DOHH2 (cell line): ENCODE data around the gene MB21D2.

Experiments
- H3F3A ChIP-seq: fragments of 200-600 bp; sonication (generic), shearing (Covaris generic); 2 replicates; pipeline ENCODE4 v1.6.0; 2016; ENCODE audit warnings: antibody characterized with exemption, mild to moderate bottlenecking; ENCODE audit not compliant: control insufficient read depth, insufficient read depth
- H3K27ac ChIP-seq: fragments of 200-600 bp; sonication (generic); 2 replicates; pipeline ENCODE4 v1.5.1; 2014; ENCODE audit warnings: low read depth, mild to moderate bottlenecking, low read length, moderate library complexity
- H3K27me3 ChIP-seq: fragments of 200-600 bp; sonication (generic); 2 replicates; pipeline ENCODE4 v1.6.1; 2014; ENCODE audit warnings: mild to moderate bottlenecking, low read length, mixed read lengths; ENCODE audit not compliant: control insufficient read depth
- H3K36me3 ChIP-seq: fragments of 200-600 bp; sonication (generic); 2 replicates; pipeline ENCODE4 v1.6.1; 2014; ENCODE audit warnings: mild to moderate bottlenecking, low read length, moderate library complexity, mixed read lengths; ENCODE audit not compliant: control insufficient read depth
- H3K4me1 ChIP-seq: fragments of 200-600 bp; sonication (generic); 2 replicates; pipeline ENCODE4 v1.6.1; 2014; ENCODE audit warnings: mild to moderate bottlenecking, low read length, mixed read lengths; ENCODE audit not compliant: control insufficient read depth
- H3K4me2 ChIP-seq: fragments of 200-600 bp; sonication (generic); 2 replicates; pipeline ENCODE4 v1.6.0; 2014; ENCODE audit warnings: mild to moderate bottlenecking, low read length, moderate library complexity
- H3K4me3 ChIP-seq: fragments of 200-600 bp; sonication (generic); 2 replicates; pipeline ENCODE4 v1.5.1; 2014; ENCODE audit warnings: mild to moderate bottlenecking, low read length, mixed read lengths
- H3K79me2 ChIP-seq: fragments of 200-600 bp; sonication (generic); 2 replicates; pipeline ENCODE4 v1.6.1; 2014; ENCODE audit warnings: mild to moderate bottlenecking, low read length, mixed read lengths; ENCODE audit not compliant: control insufficient read depth
- H3K9me2 ChIP-seq: fragments of 200-600 bp; sonication (generic); replicated peaks from 2 replicates; pipeline ENCODE4 v1.6.1; 2014; ENCODE audit warnings: mild to moderate bottlenecking, low read length, mixed read lengths; ENCODE audit not compliant: control insufficient read depth
- H3K9me3 ChIP-seq: fragments of 200-600 bp; sonication (generic); 2 replicates; pipeline ENCODE4 v1.6.1; 2014; ENCODE audit warnings: antibody characterized with exemption, low read length, mixed read lengths; ENCODE audit not compliant: control insufficient read depth, insufficient read depth
- H4K20me1 ChIP-seq: fragments of 200-600 bp; sonication (generic); 2 replicates; pipeline ENCODE4 v1.6.0; 2014; ENCODE audit warnings: low read depth, mild to moderate bottlenecking, antibody characterized with exemption, low read length, moderate library complexity; ENCODE audit not compliant: control insufficient read depth, insufficient read depth
- EZH2phosphoT487 ChIP-seq: fragments of 200-600 bp; sonication (generic); IDR thresholded peaks from 2 replicates; pipeline ENCODE4 v1.6.1; 2017; ENCODE audit warnings: borderline replicate concordance, mild to moderate bottlenecking, antibody characterized with exemption, low read length, moderate library complexity, mixed read lengths
- TF ChIP-seq, protein P1 (sequence below): fragments of 200-600 bp; sonication (generic); IDR thresholded peaks from one replicate; pipeline ENCODE4 v1.5.1; 2014; ENCODE audit warnings: antibody characterized with exemption, mild to moderate bottlenecking, low read depth, low read length; ENCODE audit not compliant: poor library complexity, severe bottlenecking

MB21D2 gene

GRCh38 chr3:192827863-192828594 lies 89.6 kb downstream of the MB21D2 start:
- Histone ChIP-seq H3K9me3 (no peaks in the 10 kb centered on the region), H3F3A (no peaks in the 10 kb centered on the region), H3K9me2 (no peaks in the 10 kb centered on the region), H3K79me2 (no peaks in the 10 kb centered on the region), H3K4me3 (no peak overlapping the region), H3K27ac (no peak overlapping the region), H3K36me3 (no peaks in the 10 kb centered on the region), H3K4me2 (no peak overlapping the region), H4K20me1 (no peaks in the 10 kb centered on the region), H3K4me1 (no peaks in the 10 kb centered on the region), H3K27me3 (no peaks in the 10 kb centered on the region)
- TF ChIP-seq, protein P1, sequence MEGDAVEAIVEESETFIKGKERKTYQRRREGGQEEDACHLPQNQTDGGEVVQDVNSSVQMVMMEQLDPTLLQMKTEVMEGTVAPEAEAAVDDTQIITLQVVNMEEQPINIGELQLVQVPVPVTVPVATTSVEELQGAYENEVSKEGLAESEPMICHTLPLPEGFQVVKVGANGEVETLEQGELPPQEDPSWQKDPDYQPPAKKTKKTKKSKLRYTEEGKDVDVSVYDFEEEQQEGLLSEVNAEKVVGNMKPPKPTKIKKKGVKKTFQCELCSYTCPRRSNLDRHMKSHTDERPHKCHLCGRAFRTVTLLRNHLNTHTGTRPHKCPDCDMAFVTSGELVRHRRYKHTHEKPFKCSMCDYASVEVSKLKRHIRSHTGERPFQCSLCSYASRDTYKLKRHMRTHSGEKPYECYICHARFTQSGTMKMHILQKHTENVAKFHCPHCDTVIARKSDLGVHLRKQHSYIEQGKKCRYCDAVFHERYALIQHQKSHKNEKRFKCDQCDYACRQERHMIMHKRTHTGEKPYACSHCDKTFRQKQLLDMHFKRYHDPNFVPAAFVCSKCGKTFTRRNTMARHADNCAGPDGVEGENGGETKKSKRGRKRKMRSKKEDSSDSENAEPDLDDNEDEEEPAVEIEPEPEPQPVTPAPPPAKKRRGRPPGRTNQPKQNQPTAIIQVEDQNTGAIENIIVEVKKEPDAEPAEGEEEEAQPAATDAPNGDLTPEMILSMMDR: no peak
- no peak for TF ChIP-seq EZH2phosphoT487

DNA sequence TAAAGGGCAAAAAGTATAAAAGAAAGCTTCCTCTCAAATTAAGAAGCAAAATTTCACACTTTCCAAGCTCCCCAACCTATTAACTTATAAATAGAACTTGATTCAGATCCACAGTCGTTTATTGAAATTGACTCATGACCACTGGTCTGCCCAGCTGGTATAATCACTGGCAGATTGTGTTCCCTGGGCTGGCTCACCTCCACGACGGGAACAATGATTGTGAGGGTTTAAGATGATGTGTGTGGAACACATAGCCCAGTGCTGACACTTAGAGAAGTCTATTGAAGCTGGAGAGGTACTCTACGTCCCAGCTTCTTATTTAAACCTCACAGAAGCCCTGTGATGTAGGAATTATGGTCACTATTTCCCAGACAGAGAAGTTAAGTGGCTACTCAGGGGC lies 90.4 kb downstream of the MB21D2 start:
- Histone ChIP-seq H3K4me3 (no peak overlapping the region), H3K4me2 (no peak overlapping the region), H3K9me3 (no peaks in the 10 kb centered on the region), H3K4me1 (no peaks in the 10 kb centered on the region), H3F3A (no peaks in the 10 kb centered on the region), H3K27ac (no peak overlapping the region), H4K20me1 (no peaks in the 10 kb centered on the region), H3K27me3 (no peaks in the 10 kb centered on the region), H3K9me2 (no peaks in the 10 kb centered on the region), H3K79me2 (no peaks in the 10 kb centered on the region), H3K36me3 (no peaks in the 10 kb centered on the region)
- no peak for TF ChIP-seq EZH2phosphoT487
- TF ChIP-seq, protein P1: no peak

GRCh38 chr3:192826214-192827006 lies 91.2 kb downstream of the MB21D2 start:
- no peak overlapping the region for H3K4me2 ChIP-seq
- no peaks in the 10 kb centered on the region for H3K36me3 ChIP-seq
- H3K79me2 ChIP-seq: no peaks in the 10 kb centered on the region
- no peaks in the 10 kb centered on the region for H3K4me1 ChIP-seq
- no peaks in the 10 kb centered on the region for H4K20me1 ChIP-seq
- H3K9me3 ChIP-seq: no peaks in the 10 kb centered on the region
- no peak overlapping the region for H3K27ac ChIP-seq
- no peak overlapping the region for H3K4me3 ChIP-seq
- no peaks in the 10 kb centered on the region for H3K9me2 ChIP-seq
- no peaks in the 10 kb centered on the region for H3K27me3 ChIP-seq
- no peaks in the 10 kb centered on the region for H3F3A ChIP-seq
- TF ChIP-seq EZH2phosphoT487: no peak
- TF ChIP-seq, protein P1: no peak
